Right lobe of liver (tissue), 6 donors: ENCODE data around the gene POLR3C. TPM values are rescaled to one million over a fixed set of nuclear protein-coding genes. Genes with fewer than 3 reads are reported as not detected.
"Not testable (repeated sequence)": the region's sequence is repeated elsewhere in the genome, so short reads cannot be mapped to it uniquely, and the experiment has no call there.

ENCODE experiments used
- ATAC-seq, 4 donors: fragments of 200-7000 bp; cut with Tn5 transposase; one replicate each; pipeline ENCODE4 v1.9.1; 2020; ENCODE audit warnings: mild to moderate bottlenecking in 4 of 4, moderate library complexity in 4 of 4
- DNase-seq, 3 donors: peaks; one replicate each; pipeline ENCODE4 v3.0.0-alpha.2; 2020
- H3K27ac ChIP-seq, 3 donors: fragments of 200-600 bp; one replicate each; pipeline ENCODE4 v1.8.0; 2022
- H3K27me3 ChIP-seq, 2 donors: fragments of 200-600 bp; one replicate each; pipeline ENCODE4 v1.8.0; 2022
- H3K36me3 ChIP-seq, 4 donors: fragments of 200-600 bp; sonication (generic) in 1 of 4; one replicate each; pipeline versions ENCODE4 v1.5.1 to v1.8.0; 2017 to 2022; ENCODE audit warnings: control low read depth in 1 of 4
- H3K4me1 ChIP-seq, 4 donors: fragments of 200-600 bp; sonication (generic) in 1 of 4; one replicate each; pipeline versions ENCODE4 v1.5.1 to v1.8.0; 2017 to 2022; ENCODE audit warnings: control low read depth in 1 of 4
- H3K4me3 ChIP-seq, 3 donors: fragments of 200-600 bp; one replicate each; pipeline ENCODE4 v1.8.0; 2022
- H3K9me3 ChIP-seq, 4 donors: fragments of 200-600 bp; sonication (generic) in 1 of 4; one replicate each; pipeline versions ENCODE4 v1.5.1 to v1.8.0; 2017 to 2022; ENCODE audit warnings: control low read depth in 1 of 4
- CTCF ChIP-seq, 4 donors: fragments of 200-600 bp in 3 of 4; fragments of 450-650 bp in 1 of 4; IDR thresholded peaks; one replicate each; pipeline versions ENCODE4 v1.5.1 to v1.8.0; 2016 to 2022; ENCODE audit warnings: antibody characterized with exemption in 4 of 4, mild to moderate bottlenecking in 2 of 4
- POLR2A ChIP-seq: fragments of 450-650 bp; IDR thresholded peaks from one replicate; pipeline ENCODE4 v1.6.1; 2017; ENCODE audit warnings: antibody characterized with exemption, mild to moderate bottlenecking
- WGBS: methylation state at CpG from one replicate; pipeline ENCODE4 v1.1.6; 2018; ENCODE audit warnings: low coverage, low lambda C conversion rate; ENCODE audit not compliant: insufficient coverage; ENCODE audit errors: missing lambda C conversion rate; 5-methylcytosine and 5-hydroxymethylcytosine counted together
- intact Hi-C, 2 donors: fragments of 100-400 bp; cut with DNase I; formaldehyde crosslinking; loops; one replicate each; pipeline versions ENCODE4 v1.11.2 to v1.14.1; 2022
- total RNA-seq, 6 experiments: library from RNA; depleted of rRNA in 2 of 6; stranded (reverse); fragments of >200 nt in 2 of 6; fragmentation: NEBNext Ultra II Directional in 3 of 6; extraction: Animal tissue kit (Norgen Biotek cat#: 25700) in 3 of 6; gene quantifications; one replicate each; pipeline versions ENCODE4 v1.1.0 to v1.2.4, GENCODE V29; 2016 to 2023
- donor health status: DM: no; HTN: yes; CAD: no.
- donor health status: DM: no; HTN: no; CAD: no.
- donor health status: DM: no; HTN: no; CAD: no.
- donor health status: DM: no; HTN: yes; CAD: no.
- donor health status: DM: no; HTN: yes; CAD: no.

The POLR3C gene
- total RNA-seq, 6 experiments from 2014 or later: 7.7 to 17.0 (median 11.2) TPM

- no peak for DNase-seq
- Histone ChIP-seq H3K27me3 (no peaks in the 10 kb centered on the region), H3K9me3 (no peaks in the 10 kb centered on the region), H3K4me1 (peaks cover 0 to 11% (median 5%) of the 10 kb centered on the region in 4 donors), H3K36me3 (peaks cover 0 to 72% (median 20%) of the 10 kb centered on the region in 4 donors), H3K27ac (no peak overlapping the region), H3K4me3 (no peak overlapping the region)
- TF ChIP-seq POLR2A: no peak
- no peak for TF ChIP-seq CTCF (IDR thresholded peaks at IDR 0.05)
- no peak for ATAC-seq
- intact Hi-C loops: no loop called here
Observed at GRCh38 chr1:145827966-145828365, 4.0 kb downstream of the POLR3C start.

GRCh38 chr1:145828367-145829026 lies 4.5 kb downstream of the POLR3C start:
- peaks cover 0 to 11% (median 5%) of the 10 kb centered on the region in 4 donors for H3K4me1 ChIP-seq
- DNase-seq: no peak
- H3K36me3 ChIP-seq: peaks cover 0 to 77% (median 22%) of the 10 kb centered on the region in 4 donors
- no peak overlapping the region for H3K27ac ChIP-seq
- no peak for ATAC-seq
- H3K4me3 ChIP-seq: no peak overlapping the region
- no peaks in the 10 kb centered on the region for H3K9me3 ChIP-seq
- H3K27me3 ChIP-seq: no peaks in the 10 kb centered on the region
- intact Hi-C loops: no loop called here
- TF ChIP-seq POLR2A (no peak), CTCF (IDR thresholded peaks at IDR 0.05) (no peak)

GRCh38 chr1:145830810-145831209 lies 6.8 kb downstream of the POLR3C start:
- not testable (repeated sequence) for DNase-seq, H3K9me3 ChIP-seq

GRCh38 chr1:145837656-145838055 lies 13.7 kb downstream of the POLR3C start:
- intact Hi-C loops: no loop called here
- WGBS: 86% methylated on average over 1 of the region's 1 CpG

More at GRCh38 chr1:145830810-145831209, 6.8 kb downstream of the POLR3C start:
- H3K27me3 ChIP-seq, intact Hi-C loops, H3K4me3 ChIP-seq, H3K27ac ChIP-seq, H3K4me1 ChIP-seq, ATAC-seq: not testable (repeated sequence)
- 100% methylated on average over 2 of the region's 2 CpGs for WGBS
- peaks cover 0 to 98% (median 28%) of the 10 kb centered on the region in 4 donors for H3K36me3 ChIP-seq

More at GRCh38 chr1:145837656-145838055, 13.7 kb downstream of the POLR3C start:
- no peaks in the 10 kb centered on the region for H3K9me3 ChIP-seq
- no peaks in the 10 kb centered on the region for H3K27me3 ChIP-seq
- peaks cover 14 to 99% (median 53%) of the 10 kb centered on the region in 4 donors for H3K36me3 ChIP-seq
- H3K4me3 ChIP-seq: no peak overlapping the region
- H3K4me1 ChIP-seq: no peaks in the 10 kb centered on the region
- ATAC-seq: no peak
- DNase-seq: no peak
- no peak for TF ChIP-seq CTCF (IDR thresholded peaks at IDR 0.05)
- TF ChIP-seq POLR2A: no peak
- H3K27ac ChIP-seq: no peak overlapping the region
